Muscle layer of colon (tissue), 2 donors: Measurements from ENCODE around the gene HSPA12B.

Experiments used
- H3K27ac ChIP-seq: one replicate; pipeline ENCODE4 v1.7.0; 2013; ENCODE audit warnings: low read depth, mild to moderate bottlenecking, low read length, moderate library complexity
- H3K27me3 ChIP-seq, 2 donors: one replicate each; pipeline ENCODE4 v1.7.0; 2013; ENCODE audit warnings: low read length in 2 of 2, mild to moderate bottlenecking in 2 of 2; ENCODE audit not compliant: insufficient read depth in 2 of 2, control insufficient read depth in 1 of 2
- H3K36me3 ChIP-seq: one replicate; pipeline ENCODE4 v1.7.0; 2013; ENCODE audit warnings: mild to moderate bottlenecking, low read length; ENCODE audit not compliant: insufficient read depth
- H3K4me1 ChIP-seq: one replicate; pipeline ENCODE4 v1.7.0; 2013; ENCODE audit warnings: mild to moderate bottlenecking, low read length; ENCODE audit not compliant: insufficient read depth
- H3K4me3 ChIP-seq, 2 donors: one replicate each; pipeline ENCODE4 v1.7.0; 2013; ENCODE audit warnings: low read length in 2 of 2, low read depth in 1 of 2, mild to moderate bottlenecking in 1 of 2, moderate library complexity in 1 of 2
- H3K9ac ChIP-seq: one replicate; pipeline ENCODE4 v1.7.0; 2013; ENCODE audit warnings: low read length
- H3K9me3 ChIP-seq: one replicate; pipeline ENCODE4 v1.7.0; 2013; ENCODE audit warnings: mild to moderate bottlenecking, low read length
- donor health status: abdominal sarcoma.
- donor health status: Adenocarcinoma of cecum.

The HSPA12B gene

GRCh38 chr20:3763671-3764601 lies 31.5 kb downstream of the HSPA12B start:
- H3K9me3 ChIP-seq = no peaks in the 10 kb centered on the region
- no peak overlapping the region for H3K4me3 ChIP-seq
- H3K9ac ChIP-seq = no peak overlapping the region
- H3K4me1 ChIP-seq = peaks cover 70% of the 10 kb centered on the region
- H3K27me3 ChIP-seq = no peaks in the 10 kb centered on the region
- H3K27ac ChIP-seq = peak overlapping the region; percentile 21
- H3K36me3 ChIP-seq = no peaks in the 10 kb centered on the region

- Histone ChIP-seq H3K27ac (no peak overlapping the region), H3K27me3 (no peaks in the 10 kb centered on the region), H3K9me3 (no peaks in the 10 kb centered on the region), H3K4me3 (no peak overlapping the region), H3K9ac (no peak overlapping the region), H3K4me1 (peaks cover 71% of the 10 kb centered on the region), H3K36me3 (no peaks in the 10 kb centered on the region)
These were observed 32.2 kb downstream of the HSPA12B start for GRCh38 chr20:3764659-3765058.

GRCh38 chr20:3765171-3765882 lies 32.8 kb downstream of the HSPA12B start:
- H3K36me3 ChIP-seq = no peaks in the 10 kb centered on the region
- H3K9ac ChIP-seq = no peak overlapping the region
- H3K27ac ChIP-seq = no peak overlapping the region
- H3K27me3 ChIP-seq = no peaks in the 10 kb centered on the region
- H3K9me3 ChIP-seq = no peaks in the 10 kb centered on the region
- peaks cover 64% of the 10 kb centered on the region for H3K4me1 ChIP-seq
- H3K4me3 ChIP-seq = peak overlapping the region in 1 of 2 donors; percentile 82

GRCh38 chr20:3766422-3767109 lies 34.1 kb downstream of the HSPA12B start:
- no peaks in the 10 kb centered on the region for H3K27me3 ChIP-seq
- peak overlapping the region; percentile 74 for H3K27ac ChIP-seq
- no peaks in the 10 kb centered on the region for H3K9me3 ChIP-seq
- H3K36me3 ChIP-seq = no peaks in the 10 kb centered on the region
- peaks cover 54% of the 10 kb centered on the region for H3K4me1 ChIP-seq
- peak overlapping the region; percentile 51 to 82 for H3K4me3 ChIP-seq
- peak overlapping the region; percentile 37 for H3K9ac ChIP-seq

- H3K4me1 ChIP-seq = peaks cover 49% of the 10 kb centered on the region
- H3K27me3 ChIP-seq = no peaks in the 10 kb centered on the region
- peak overlapping the region; percentile 51 to 82 for H3K4me3 ChIP-seq
- peak overlapping the region; percentile 37 for H3K9ac ChIP-seq
- no peaks in the 10 kb centered on the region for H3K36me3 ChIP-seq
- H3K27ac ChIP-seq = peak overlapping the region; percentile 74
- no peaks in the 10 kb centered on the region for H3K9me3 ChIP-seq
These were observed 34.6 kb downstream of the HSPA12B start for GRCh38 chr20:3767110-3767426.

GRCh38 chr20:3767427-3768341 lies 35.2 kb downstream of the HSPA12B start, which contains the start of gene ADISSP:
ADISSP (minus strand) TSS chr20:3767753; CDS start chr20:3760100, 7,653 bp downstream.
- Histone ChIP-seq H3K27me3 (no peaks in the 10 kb centered on the region), H3K9ac (peak within 1 kb of the TSS; percentile 53), H3K9me3 (no peaks in the 10 kb centered on the region), H3K36me3 (no peaks in the 10 kb centered on the region), H3K4me3 (peak within 1 kb of the TSS; percentile 52 to 82), H3K4me1 (peaks cover 43% of the 10 kb centered on the region), H3K27ac (peak within 1 kb of the TSS; percentile 91)

- peaks cover 41% of the 10 kb centered on the region for H3K4me1 ChIP-seq
- H3K27ac ChIP-seq = peak overlapping the region; percentile 91
- H3K27me3 ChIP-seq = no peaks in the 10 kb centered on the region
- H3K4me3 ChIP-seq = peak overlapping the region; percentile 52 to 82
- H3K9me3 ChIP-seq = no peaks in the 10 kb centered on the region
- no peaks in the 10 kb centered on the region for H3K36me3 ChIP-seq
- H3K9ac ChIP-seq = peak overlapping the region; percentile 53
These were observed 36.1 kb downstream of the HSPA12B start for GRCh38 chr20:3768342-3769130.

GRCh38 chr20:3771552-3772058 lies 39.1 kb downstream of the HSPA12B start:
- no peaks in the 10 kb centered on the region for H3K36me3 ChIP-seq
- no peaks in the 10 kb centered on the region for H3K27me3 ChIP-seq
- no peak overlapping the region for H3K27ac ChIP-seq
- no peak overlapping the region for H3K4me3 ChIP-seq
- no peak overlapping the region for H3K9ac ChIP-seq
- peaks cover 10% of the 10 kb centered on the region for H3K4me1 ChIP-seq
- H3K9me3 ChIP-seq = no peaks in the 10 kb centered on the region

GRCh38 chr20:3775457-3776108 lies 43.1 kb downstream of the HSPA12B start:
- H3K27ac ChIP-seq = no peak overlapping the region
- no peak overlapping the region for H3K4me3 ChIP-seq
- H3K36me3 ChIP-seq = no peaks in the 10 kb centered on the region
- H3K9me3 ChIP-seq = no peaks in the 10 kb centered on the region
- no peak overlapping the region for H3K9ac ChIP-seq
- H3K4me1 ChIP-seq = peaks cover 14% of the 10 kb centered on the region
- H3K27me3 ChIP-seq = no peaks in the 10 kb centered on the region

- peak overlapping the region; percentile 67 to 73 for H3K4me3 ChIP-seq
- no peaks in the 10 kb centered on the region for H3K27me3 ChIP-seq
- no peak overlapping the region for H3K27ac ChIP-seq
- H3K36me3 ChIP-seq = no peaks in the 10 kb centered on the region
- H3K9ac ChIP-seq = no peak overlapping the region
- H3K4me1 ChIP-seq = peaks cover 24% of the 10 kb centered on the region
- no peaks in the 10 kb centered on the region for H3K9me3 ChIP-seq
These were observed 44.9 kb downstream of the HSPA12B start for GRCh38 chr20:3777381-3777715.
